HCT116 (cell line): ENCODE measurements around the gene IL20. TPM values are rescaled to one million over a fixed set of nuclear protein-coding genes. Genes with fewer than 3 reads are reported as not detected.

ENCODE experiments used
- ATAC-seq: fragments of 200-7000 bp; cut with Tn5 transposase; 2 replicates; pipeline ENCODE4 v1.9.1; 2020; ENCODE audit warnings: mild to moderate bottlenecking, moderate library complexity
- BruUV-seq: library from RNA; stranded (reverse); fragments of 400-500 nt; replicated peaks from 2 replicates; lab custom pipeline; 2021; lab: Mats Ljungman, UMichigan
- CTCF ChIA-PET: fragments of 300-600 bp; sonication (Branson Sonifier 250); formaldehyde crosslinking; loops from one replicate; lab custom pipeline; 2021; ENCODE audit warnings: antibody characterized with exemption; lab: Charles Lee
- POLR2A ChIA-PET: fragments of 300-600, 350-600 bp; sonication (Branson Sonifier 250); formaldehyde crosslinking; loops from one replicate; lab custom pipeline; 2021; ENCODE audit warnings: antibody characterized with exemption; lab: Charles Lee
- RAD21 ChIA-PET, 2 experiments: fragments of 300-600 bp; sonication (Branson Sonifier 250); formaldehyde crosslinking; loops; one replicate each; lab custom pipeline; 2023; ENCODE audit warnings: low total read pairs in 2 of 2; ENCODE audit not compliant: uncharacterized antibody in 2 of 2, unreplicated experiment in 2 of 2, low non-redundant PET in 1 of 2; lab: Charles Lee
- DNase-seq: peaks from one replicate; pipeline ENCODE4 v3.0.0-alpha.2; 2010; ENCODE audit warnings: low read depth, low spot score
- H2AFZ ChIP-seq: fragments of 200-600 bp; shearing (Covaris generic), sonication (generic); 2 replicates; pipeline ENCODE4 v1.6.1; 2017; ENCODE audit warnings: low read depth, mixed run types, mixed read lengths, antibody characterized with exemption, low read length; ENCODE audit not compliant: poor library complexity, severe bottlenecking
- H3K27ac ChIP-seq: 2 replicates; pipeline ENCODE4 v1.5.1; 2012; ENCODE audit warnings: low read depth, low read length
- H3K27me3 ChIP-seq: fragments of 200-600 bp; sonication (generic); 2 replicates; pipeline ENCODE4 v1.6.1; 2016; ENCODE audit warnings: mixed run types, low read length, mixed read lengths; ENCODE audit not compliant: insufficient read depth
- H3K36me3 ChIP-seq, 2 experiments: fragments of 200-500 bp in 1 of 2; fragments of 200-600 bp in 1 of 2; sonication (Bioruptor generic) in 1 of 2; sonication (generic) in 1 of 2; 2 replicates each; pipeline versions ENCODE4 v1.5.1 to v1.6.1; 2014 to 2016; ENCODE audit warnings: low read length in 2 of 2, inconsistent platforms in 1 of 2, mixed read lengths in 1 of 2, mixed run types in 1 of 2; ENCODE audit not compliant: insufficient read depth in 2 of 2, control insufficient read depth in 1 of 2
- H3K4me1 ChIP-seq, 2 experiments: fragments of 200-600 bp in 1 of 2; sonication (generic) in 1 of 2; 2 replicates each; pipeline versions ENCODE4 v1.5.1 to v1.6.1; 2012 to 2017; ENCODE audit warnings: low read length in 2 of 2, inconsistent platforms in 1 of 2, mild to moderate bottlenecking in 1 of 2, mixed read lengths in 1 of 2, mixed run types in 1 of 2, moderate library complexity in 1 of 2; ENCODE audit not compliant: insufficient read depth in 2 of 2, control insufficient read depth in 1 of 2
- H3K4me2 ChIP-seq: fragments of 200-600 bp; sonication (generic); 2 replicates; pipeline ENCODE4 v1.6.1; 2017; ENCODE audit warnings: mixed run types, low read length, mixed read lengths
- H3K4me3 ChIP-seq, 2 experiments: fragments of 200-600 bp in 1 of 2; sonication (generic) in 1 of 2; replicated peaks in 1 of 2; 2 replicates each; pipeline ENCODE4 v1.5.1; 2011 to 2016; ENCODE audit warnings: low read length in 2 of 2, control low read depth in 1 of 2, low read depth in 1 of 2, mild to moderate bottlenecking in 1 of 2, mixed read lengths in 1 of 2, mixed run types in 1 of 2
- H3K79me2 ChIP-seq: fragments of 200-600 bp; sonication (generic); 2 replicates; pipeline ENCODE4 v1.6.1; 2017; ENCODE audit warnings: mild to moderate bottlenecking, mixed run types, low read length, moderate library complexity, mixed read lengths; ENCODE audit not compliant: insufficient read depth
- H3K9ac ChIP-seq: fragments of 200-600 bp; sonication (generic); 2 replicates; pipeline ENCODE4 v1.6.1; 2016; ENCODE audit warnings: low read length, mixed read lengths
- H3K9me2 ChIP-seq: fragments of 200-600 bp; sonication (generic), shearing (Covaris generic); 2 replicates; pipeline ENCODE4 v1.6.1; 2017; ENCODE audit warnings: mixed run types, mild to moderate bottlenecking, moderate library complexity; ENCODE audit not compliant: insufficient read depth
- H3K9me3 ChIP-seq, 2 experiments: fragments of 200-500 bp in 1 of 2; fragments of 200-600 bp in 1 of 2; sonication (Bioruptor generic) in 1 of 2; sonication (generic) in 1 of 2; 2 replicates each; pipeline ENCODE4 v1.6.1; 2014 to 2017; ENCODE audit warnings: low read length in 2 of 2, mixed read lengths in 2 of 2, inconsistent platforms in 1 of 2, low read depth in 1 of 2, mild to moderate bottlenecking in 1 of 2, mixed run types in 1 of 2, moderate library complexity in 1 of 2; ENCODE audit not compliant: control insufficient read depth in 1 of 2, insufficient read depth in 1 of 2
- H4K20me1 ChIP-seq: fragments of 200-600 bp; sonication (generic), shearing (Covaris generic); 2 replicates; pipeline ENCODE4 v1.6.1; 2017; ENCODE audit warnings: mixed run types, mild to moderate bottlenecking, moderate library complexity; ENCODE audit not compliant: insufficient read depth
- CBX3 ChIP-seq: IDR thresholded peaks from 2 replicates; pipeline ENCODE4 v1.6.1; 2012; ENCODE audit warnings: low read depth
- ELF1 ChIP-seq: IDR thresholded peaks from 2 replicates; pipeline ENCODE4 v1.6.1; 2012; ENCODE audit warnings: low read depth, borderline replicate concordance
- EZH2 ChIP-seq: fragments of 200-600 bp; sonication (generic); IDR thresholded peaks from 2 replicates; pipeline ENCODE4 v1.6.1; 2017; ENCODE audit warnings: antibody characterized with exemption, mixed run types
- EZH2phosphoT487 ChIP-seq: fragments of 200-600 bp; IDR thresholded peaks from 2 replicates; pipeline ENCODE4 v1.6.1; 2018; ENCODE audit warnings: antibody characterized with exemption, borderline replicate concordance
- POLR2A ChIP-seq: IDR thresholded peaks from 2 replicates; pipeline ENCODE4 v1.7.0; 2011; ENCODE audit warnings: borderline replicate concordance; ENCODE audit not compliant: insufficient read depth, insufficient read length; ENCODE audit errors: extremely low read depth
- POLR2AphosphoS5 ChIP-seq: IDR thresholded peaks from 2 replicates; pipeline ENCODE4 v1.6.1; 2011; ENCODE audit warnings: mild to moderate bottlenecking, low read depth, low read length, moderate library complexity
- RAD21 ChIP-seq: IDR thresholded peaks from 2 replicates; pipeline ENCODE4 v1.6.1; 2012; ENCODE audit warnings: low read depth, mild to moderate bottlenecking
- SIN3A ChIP-seq: IDR thresholded peaks from 2 replicates; pipeline ENCODE4 v1.6.1; 2012; ENCODE audit warnings: low read depth
- SRF ChIP-seq: IDR thresholded peaks from 2 replicates; pipeline ENCODE4 v1.6.1; 2012; ENCODE audit warnings: low read depth
- TCF7L2 ChIP-seq: IDR thresholded peaks from 2 replicates; pipeline ENCODE4 v1.7.0; 2011; ENCODE audit warnings: borderline replicate concordance, inconsistent platforms; ENCODE audit not compliant: insufficient read depth, insufficient read length; ENCODE audit errors: extremely low read depth
- intact Hi-C: fragments of 100-400 bp; cut with micrococcal nuclease; formaldehyde crosslinking; loops from 2 replicates; pipeline ENCODE4 v1.10.0; 2022
- total RNA-seq: library from RNA; stranded (reverse); gene quantifications from one replicate; pipeline ENCODE4 v1.2.1, GENCODE V29; 2021; ENCODE audit not compliant: unreplicated experiment
- TF ChIP-seq, protein P1 (sequence below): IDR thresholded peaks from 2 replicates; pipeline ENCODE4 v1.6.1; 2011; ENCODE audit warnings: mild to moderate bottlenecking, low read length, moderate library complexity; ENCODE audit not compliant: insufficient replicate concordance; ENCODE audit errors: extremely low read depth
- TF ChIP-seq, protein P2 (sequence below): IDR thresholded peaks from 2 replicates; pipeline ENCODE4 v1.6.1; 2012; ENCODE audit warnings: low read depth
- TF ChIP-seq, protein P3 (sequence below): IDR thresholded peaks from 2 replicates; pipeline ENCODE4 v1.6.1; 2012
- TF ChIP-seq, protein P4 (sequence below), 3 experiments: fragments of 200-600 bp in 1 of 3; sonication (generic) in 1 of 3; IDR thresholded peaks in 2 of 3; conservative IDR thresholded peaks in 1 of 3; 2 replicates each; pipeline ENCODE4 v1.5.1; 2012 to 2017; ENCODE audit warnings: low read depth in 2 of 3, low read length in 2 of 3, antibody characterized with exemption in 1 of 3, borderline replicate concordance in 1 of 3, control low read depth in 1 of 3, mild to moderate bottlenecking in 1 of 3, mixed read lengths in 1 of 3, mixed run types in 1 of 3, moderate library complexity in 1 of 3; ENCODE audit not compliant: insufficient read depth in 1 of 3
- TF ChIP-seq, protein P5 (sequence below): IDR thresholded peaks from 2 replicates; pipeline ENCODE4 v1.6.1; 2012

The IL20 gene
- total RNA-seq, 1 experiment from 2014 or later: not detected

DNA sequence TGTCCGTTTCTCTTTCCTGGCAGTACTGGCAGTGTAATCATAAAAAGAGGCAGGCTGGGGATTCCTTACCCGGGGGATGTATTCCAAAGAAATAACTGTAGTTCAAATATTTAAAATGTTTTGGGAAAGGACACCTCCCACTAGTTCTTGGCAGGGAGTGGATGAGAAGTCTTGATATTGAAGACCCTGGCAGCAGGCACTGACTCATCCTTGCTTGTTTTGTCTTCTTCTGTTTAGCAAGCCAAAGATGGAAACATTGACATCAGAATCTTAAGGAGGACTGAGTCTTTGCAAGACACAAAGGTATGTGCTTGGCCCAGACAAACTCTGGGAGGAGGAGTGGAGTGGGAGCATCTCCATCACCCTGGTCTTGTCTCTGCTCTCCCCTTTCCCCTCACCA, 639 bp downstream of the IL20 start:
- no peaks in the 10 kb centered on the region for H3K36me3 ChIP-seq
- TF ChIP-seq RAD21: no peak
- no peak for TF ChIP-seq EZH2
- TF ChIP-seq, protein P1, sequence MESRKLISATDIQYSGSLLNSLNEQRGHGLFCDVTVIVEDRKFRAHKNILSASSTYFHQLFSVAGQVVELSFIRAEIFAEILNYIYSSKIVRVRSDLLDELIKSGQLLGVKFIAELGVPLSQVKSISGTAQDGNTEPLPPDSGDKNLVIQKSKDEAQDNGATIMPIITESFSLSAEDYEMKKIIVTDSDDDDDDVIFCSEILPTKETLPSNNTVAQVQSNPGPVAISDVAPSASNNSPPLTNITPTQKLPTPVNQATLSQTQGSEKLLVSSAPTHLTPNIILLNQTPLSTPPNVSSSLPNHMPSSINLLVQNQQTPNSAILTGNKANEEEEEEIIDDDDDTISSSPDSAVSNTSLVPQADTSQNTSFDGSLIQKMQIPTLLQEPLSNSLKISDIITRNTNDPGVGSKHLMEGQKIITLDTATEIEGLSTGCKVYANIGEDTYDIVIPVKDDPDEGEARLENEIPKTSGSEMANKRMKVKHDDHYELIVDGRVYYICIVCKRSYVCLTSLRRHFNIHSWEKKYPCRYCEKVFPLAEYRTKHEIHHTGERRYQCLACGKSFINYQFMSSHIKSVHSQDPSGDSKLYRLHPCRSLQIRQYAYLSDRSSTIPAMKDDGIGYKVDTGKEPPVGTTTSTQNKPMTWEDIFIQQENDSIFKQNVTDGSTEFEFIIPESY: no peak
- TF ChIP-seq EZH2phosphoT487: no peak
- no peak for TF ChIP-seq CBX3
- TF ChIP-seq POLR2A: no peak
- TF ChIP-seq, protein P2, sequence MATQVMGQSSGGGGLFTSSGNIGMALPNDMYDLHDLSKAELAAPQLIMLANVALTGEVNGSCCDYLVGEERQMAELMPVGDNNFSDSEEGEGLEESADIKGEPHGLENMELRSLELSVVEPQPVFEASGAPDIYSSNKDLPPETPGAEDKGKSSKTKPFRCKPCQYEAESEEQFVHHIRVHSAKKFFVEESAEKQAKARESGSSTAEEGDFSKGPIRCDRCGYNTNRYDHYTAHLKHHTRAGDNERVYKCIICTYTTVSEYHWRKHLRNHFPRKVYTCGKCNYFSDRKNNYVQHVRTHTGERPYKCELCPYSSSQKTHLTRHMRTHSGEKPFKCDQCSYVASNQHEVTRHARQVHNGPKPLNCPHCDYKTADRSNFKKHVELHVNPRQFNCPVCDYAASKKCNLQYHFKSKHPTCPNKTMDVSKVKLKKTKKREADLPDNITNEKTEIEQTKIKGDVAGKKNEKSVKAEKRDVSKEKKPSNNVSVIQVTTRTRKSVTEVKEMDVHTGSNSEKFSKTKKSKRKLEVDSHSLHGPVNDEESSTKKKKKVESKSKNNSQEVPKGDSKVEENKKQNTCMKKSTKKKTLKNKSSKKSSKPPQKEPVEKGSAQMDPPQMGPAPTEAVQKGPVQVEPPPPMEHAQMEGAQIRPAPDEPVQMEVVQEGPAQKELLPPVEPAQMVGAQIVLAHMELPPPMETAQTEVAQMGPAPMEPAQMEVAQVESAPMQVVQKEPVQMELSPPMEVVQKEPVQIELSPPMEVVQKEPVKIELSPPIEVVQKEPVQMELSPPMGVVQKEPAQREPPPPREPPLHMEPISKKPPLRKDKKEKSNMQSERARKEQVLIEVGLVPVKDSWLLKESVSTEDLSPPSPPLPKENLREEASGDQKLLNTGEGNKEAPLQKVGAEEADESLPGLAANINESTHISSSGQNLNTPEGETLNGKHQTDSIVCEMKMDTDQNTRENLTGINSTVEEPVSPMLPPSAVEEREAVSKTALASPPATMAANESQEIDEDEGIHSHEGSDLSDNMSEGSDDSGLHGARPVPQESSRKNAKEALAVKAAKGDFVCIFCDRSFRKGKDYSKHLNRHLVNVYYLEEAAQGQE: no peak
- TF ChIP-seq, protein P3, sequence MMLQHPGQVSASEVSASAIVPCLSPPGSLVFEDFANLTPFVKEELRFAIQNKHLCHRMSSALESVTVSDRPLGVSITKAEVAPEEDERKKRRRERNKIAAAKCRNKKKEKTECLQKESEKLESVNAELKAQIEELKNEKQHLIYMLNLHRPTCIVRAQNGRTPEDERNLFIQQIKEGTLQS: no peak
- TF ChIP-seq, protein P4, sequence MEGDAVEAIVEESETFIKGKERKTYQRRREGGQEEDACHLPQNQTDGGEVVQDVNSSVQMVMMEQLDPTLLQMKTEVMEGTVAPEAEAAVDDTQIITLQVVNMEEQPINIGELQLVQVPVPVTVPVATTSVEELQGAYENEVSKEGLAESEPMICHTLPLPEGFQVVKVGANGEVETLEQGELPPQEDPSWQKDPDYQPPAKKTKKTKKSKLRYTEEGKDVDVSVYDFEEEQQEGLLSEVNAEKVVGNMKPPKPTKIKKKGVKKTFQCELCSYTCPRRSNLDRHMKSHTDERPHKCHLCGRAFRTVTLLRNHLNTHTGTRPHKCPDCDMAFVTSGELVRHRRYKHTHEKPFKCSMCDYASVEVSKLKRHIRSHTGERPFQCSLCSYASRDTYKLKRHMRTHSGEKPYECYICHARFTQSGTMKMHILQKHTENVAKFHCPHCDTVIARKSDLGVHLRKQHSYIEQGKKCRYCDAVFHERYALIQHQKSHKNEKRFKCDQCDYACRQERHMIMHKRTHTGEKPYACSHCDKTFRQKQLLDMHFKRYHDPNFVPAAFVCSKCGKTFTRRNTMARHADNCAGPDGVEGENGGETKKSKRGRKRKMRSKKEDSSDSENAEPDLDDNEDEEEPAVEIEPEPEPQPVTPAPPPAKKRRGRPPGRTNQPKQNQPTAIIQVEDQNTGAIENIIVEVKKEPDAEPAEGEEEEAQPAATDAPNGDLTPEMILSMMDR (IDR thresholded peaks at IDR 0.05 in 2 of 3, conservative IDR thresholded peaks at IDR 0.05 in 1 of 3; ENCODE audit: borderline replicate concordance in 1 of 3, insufficient read depth in 1 of 3, low read depth in 2 of 3, low read length in 2 of 3): no peak
- no peak for TF ChIP-seq ELF1
- no peak for TF ChIP-seq TCF7L2
- no peak for TF ChIP-seq SIN3A
- TF ChIP-seq, protein P5, sequence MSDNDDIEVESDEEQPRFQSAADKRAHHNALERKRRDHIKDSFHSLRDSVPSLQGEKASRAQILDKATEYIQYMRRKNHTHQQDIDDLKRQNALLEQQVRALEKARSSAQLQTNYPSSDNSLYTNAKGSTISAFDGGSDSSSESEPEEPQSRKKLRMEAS: no peak
- TF ChIP-seq SRF: no peak
- TF ChIP-seq POLR2AphosphoS5: no peak
- TF ChIP-seq, all 23 proteins: peak for 0
- Histone ChIP-seq H3K4me1 (peaks cover 0 to 7% of the 10 kb centered on the region in 2 experiments; a peak in 2 of 4 replicates), H3K79me2 (no peaks in the 10 kb centered on the region), H3K27me3 (no peaks in the 10 kb centered on the region), H3K4me3 (no peak overlapping the region), H3K9ac (no peak overlapping the region), H3K9me3 (no peaks in the 10 kb centered on the region), H2AFZ (no peak overlapping the region), H3K9me2 (no peaks in the 10 kb centered on the region), H3K27ac (no peak overlapping the region), H3K4me2 (no peak overlapping the region), H4K20me1 (no peaks in the 10 kb centered on the region)
- no TSS peak for BruUV-seq
- ChIA-PET RAD21 (no interaction called here), POLR2A (no interaction called here), CTCF (interaction anchor here (1.0 kb wide), 1 partner anchor 32 kb away, joined by 3 read pairs; no protein-coding TSS in a partner anchor)
- DNase-seq: no peak
- ATAC-seq: no peak
- intact Hi-C loops: no loop called here
